ENCODE data around the gene OR10A2. TPM values are rescaled to one million over a fixed set of nuclear protein-coding genes. Genes with fewer than 3 reads are reported as not detected.

Gene OR10A2
- under 1 TPM in 1 of 4 donors, not detected in 3; 0.03 TPM for polyA plus RNA-seq
- long read RNA-seq, donor 1: 0 reads
- long read RNA-seq, donor 2: 0 reads
- long read RNA-seq, donor 3: 0 reads
- long read RNA-seq, donor 4: 0 reads
- long read RNA-seq, donor 5: 0 reads
- long read RNA-seq, donor 6: 0 reads
- long read RNA-seq, donor 7: 0 reads
- long read RNA-seq, donor 8: 0 reads
- long read RNA-seq, donor 9: 0 reads
- long read RNA-seq, donor 10: 0 reads

GRCh38 chr11:6862961-6863360 is at the start of gene OR10A2:
TSS of gene OR10A2 (plus strand) at chr11:6863057. CDS start at chr11:6869755, 6,698 bp downstream.
- Histone ChIP-seq H3K9me3 (ENCODE audit: control insufficient read depth in 2 of 2, insufficient read depth in 1 of 2, low read depth in 1 of 2, low read length in 1 of 2) (no peaks in the 10 kb centered on the region), H3K27ac (ENCODE audit: low read depth in 1 of 3, low read length in 2 of 3) (no peak within 1 kb of the TSS), H3K4me3 (ENCODE audit: low read depth in 1 of 3, low read length in 3 of 3) (no peak within 1 kb of the TSS), H3K27me3 (ENCODE audit: control insufficient read depth in 3 of 3, insufficient read depth in 3 of 3, low read length in 3 of 3) (no peaks in the 10 kb centered on the region), H3K36me3 (ENCODE audit: control insufficient read depth in 3 of 3, insufficient read depth in 2 of 3, low read depth in 1 of 3, low read length in 3 of 3) (no peaks in the 10 kb centered on the region), H3K4me1 (ENCODE audit: control insufficient read depth in 3 of 3, insufficient read depth in 2 of 3, low read depth in 1 of 3, low read length in 2 of 3) (no peaks in the 10 kb centered on the region)
- no peak for DNase-seq
- no peak for FAIRE-seq
- WGBS, 3 donors: 54 to 68% (median 65%) methylated on average over 1 of the region's 1 CpG

- Histone ChIP-seq H3K4me3 (ENCODE audit: low read depth in 1 of 3, low read length in 3 of 3) (no peak overlapping the region), H3K27ac (ENCODE audit: low read depth in 1 of 3, low read length in 2 of 3) (no peak overlapping the region), H3K9me3 (ENCODE audit: control insufficient read depth in 2 of 2, insufficient read depth in 1 of 2, low read depth in 1 of 2, low read length in 1 of 2) (peaks cover 0 to 5% of the 10 kb centered on the region in 2 donors), H3K4me1 (ENCODE audit: control insufficient read depth in 3 of 3, insufficient read depth in 2 of 3, low read depth in 1 of 3, low read length in 2 of 3) (no peaks in the 10 kb centered on the region), H3K27me3 (ENCODE audit: control insufficient read depth in 3 of 3, insufficient read depth in 3 of 3, low read length in 3 of 3) (peaks cover 0 to 1% (median 0%) of the 10 kb centered on the region in 3 donors), H3K36me3 (ENCODE audit: control insufficient read depth in 3 of 3, insufficient read depth in 2 of 3, low read depth in 1 of 3, low read length in 3 of 3) (no peaks in the 10 kb centered on the region)
- 68 to 81% (median 71%) methylated on average over 2 of the region's 2 CpGs for WGBS, 3 donors
- DNase-seq (no peak), FAIRE-seq (no peak)
Measured at GRCh38 chr11:6813656-6814055, 49.2 kb upstream of the OR10A2 start.

- Histone ChIP-seq H3K4me1 (ENCODE audit: control insufficient read depth in 3 of 3, insufficient read depth in 2 of 3, low read depth in 1 of 3, low read length in 2 of 3) (no peaks in the 10 kb centered on the region), H3K27me3 (ENCODE audit: control insufficient read depth in 3 of 3, insufficient read depth in 3 of 3, low read length in 3 of 3) (peaks cover 0 to 1% (median 0%) of the 10 kb centered on the region in 3 donors), H3K36me3 (ENCODE audit: control insufficient read depth in 3 of 3, insufficient read depth in 2 of 3, low read depth in 1 of 3, low read length in 3 of 3) (no peaks in the 10 kb centered on the region), H3K9me3 (ENCODE audit: control insufficient read depth in 2 of 2, insufficient read depth in 1 of 2, low read depth in 1 of 2, low read length in 1 of 2) (peaks cover 0 to 8% of the 10 kb centered on the region in 2 donors), H3K4me3 (ENCODE audit: low read depth in 1 of 3, low read length in 3 of 3) (no peak overlapping the region), H3K27ac (ENCODE audit: low read depth in 1 of 3, low read length in 2 of 3) (no peak overlapping the region)
- FAIRE-seq: no peak
- 32 to 67% (median 63%) methylated on average over 1 of the region's 1 CpG for WGBS, 3 donors
- DNase-seq: no peak
Measured at GRCh38 chr11:6817694-6818093, 45.2 kb upstream of the OR10A2 start.

- DNase-seq: no peak
- Histone ChIP-seq H3K27me3 (ENCODE audit: control insufficient read depth in 3 of 3, insufficient read depth in 3 of 3, low read length in 3 of 3) (no peaks in the 10 kb centered on the region), H3K4me3 (ENCODE audit: low read depth in 1 of 3, low read length in 3 of 3) (no peak overlapping the region), H3K9me3 (ENCODE audit: control insufficient read depth in 2 of 2, insufficient read depth in 1 of 2, low read depth in 1 of 2, low read length in 1 of 2) (peaks cover 0 to 8% of the 10 kb centered on the region in 2 donors), H3K27ac (ENCODE audit: low read depth in 1 of 3, low read length in 2 of 3) (no peak overlapping the region), H3K4me1 (ENCODE audit: control insufficient read depth in 3 of 3, insufficient read depth in 2 of 3, low read depth in 1 of 3, low read length in 2 of 3) (no peaks in the 10 kb centered on the region), H3K36me3 (ENCODE audit: control insufficient read depth in 3 of 3, insufficient read depth in 2 of 3, low read depth in 1 of 3, low read length in 3 of 3) (no peaks in the 10 kb centered on the region)
- 86 to 92% (median 90%) methylated on average over 5 of the region's 5 CpGs for WGBS, 3 donors
- FAIRE-seq: no peak
Measured at GRCh38 chr11:6818967-6819366, 43.9 kb upstream of the OR10A2 start.

- 55 to 75% (median 69%) methylated on average over 5 of the region's 5 CpGs for WGBS, 3 donors
- Histone ChIP-seq H3K9me3 (ENCODE audit: control insufficient read depth in 2 of 2, insufficient read depth in 1 of 2, low read depth in 1 of 2, low read length in 1 of 2) (no peaks in the 10 kb centered on the region), H3K4me3 (ENCODE audit: low read depth in 1 of 3, low read length in 3 of 3) (no peak overlapping the region), H3K27ac (ENCODE audit: low read depth in 1 of 3, low read length in 2 of 3) (no peak overlapping the region), H3K36me3 (ENCODE audit: control insufficient read depth in 3 of 3, insufficient read depth in 2 of 3, low read depth in 1 of 3, low read length in 3 of 3) (no peaks in the 10 kb centered on the region), H3K4me1 (ENCODE audit: control insufficient read depth in 3 of 3, insufficient read depth in 2 of 3, low read depth in 1 of 3, low read length in 2 of 3) (no peaks in the 10 kb centered on the region), H3K27me3 (ENCODE audit: control insufficient read depth in 3 of 3, insufficient read depth in 3 of 3, low read length in 3 of 3) (no peaks in the 10 kb centered on the region)
- DNase-seq (no peak), FAIRE-seq (no peak)
Measured at GRCh38 chr11:6824136-6824823, 38.6 kb upstream of the OR10A2 start.

- DNase-seq: no peak
- Histone ChIP-seq H3K27ac (ENCODE audit: low read depth in 1 of 3, low read length in 2 of 3) (no peak overlapping the region), H3K36me3 (ENCODE audit: control insufficient read depth in 3 of 3, insufficient read depth in 2 of 3, low read depth in 1 of 3, low read length in 3 of 3) (no peaks in the 10 kb centered on the region), H3K4me1 (ENCODE audit: control insufficient read depth in 3 of 3, insufficient read depth in 2 of 3, low read depth in 1 of 3, low read length in 2 of 3) (no peaks in the 10 kb centered on the region), H3K4me3 (ENCODE audit: low read depth in 1 of 3, low read length in 3 of 3) (no peak overlapping the region), H3K9me3 (ENCODE audit: control insufficient read depth in 2 of 2, insufficient read depth in 1 of 2, low read depth in 1 of 2, low read length in 1 of 2) (no peaks in the 10 kb centered on the region), H3K27me3 (ENCODE audit: control insufficient read depth in 3 of 3, insufficient read depth in 3 of 3, low read length in 3 of 3) (no peaks in the 10 kb centered on the region)
- 65 to 81% (median 70%) methylated on average over 7 of the region's 7 CpGs for WGBS, 3 donors
- FAIRE-seq: no peak
Measured at GRCh38 chr11:6825231-6825744, 37.6 kb upstream of the OR10A2 start.

- Histone ChIP-seq H3K27me3 (ENCODE audit: control insufficient read depth in 3 of 3, insufficient read depth in 3 of 3, low read length in 3 of 3) (no peaks in the 10 kb centered on the region), H3K27ac (ENCODE audit: low read depth in 1 of 3, low read length in 2 of 3) (no peak overlapping the region), H3K36me3 (ENCODE audit: control insufficient read depth in 3 of 3, insufficient read depth in 2 of 3, low read depth in 1 of 3, low read length in 3 of 3) (no peaks in the 10 kb centered on the region), H3K4me1 (ENCODE audit: control insufficient read depth in 3 of 3, insufficient read depth in 2 of 3, low read depth in 1 of 3, low read length in 2 of 3) (no peaks in the 10 kb centered on the region), H3K9me3 (ENCODE audit: control insufficient read depth in 2 of 2, insufficient read depth in 1 of 2, low read depth in 1 of 2, low read length in 1 of 2) (no peaks in the 10 kb centered on the region), H3K4me3 (ENCODE audit: low read depth in 1 of 3, low read length in 3 of 3) (no peak overlapping the region)
- DNase-seq (no peak), FAIRE-seq (no peak)
- 80 to 91% (median 83%) methylated on average over 1 of the region's 1 CpG for WGBS, 3 donors
Measured at GRCh38 chr11:6828103-6828502, 34.8 kb upstream of the OR10A2 start.

GRCh38 chr11:6833356-6833755 is 29.5 kb upstream of the OR10A2 start:
- DNase-seq (no peak), FAIRE-seq (no peak)
- Histone ChIP-seq H3K27me3 (ENCODE audit: control insufficient read depth in 3 of 3, insufficient read depth in 3 of 3, low read length in 3 of 3) (no peaks in the 10 kb centered on the region), H3K4me3 (ENCODE audit: low read depth in 1 of 3, low read length in 3 of 3) (no peak overlapping the region), H3K9me3 (ENCODE audit: control insufficient read depth in 2 of 2, insufficient read depth in 1 of 2, low read depth in 1 of 2, low read length in 1 of 2) (no peaks in the 10 kb centered on the region), H3K4me1 (ENCODE audit: control insufficient read depth in 3 of 3, insufficient read depth in 2 of 3, low read depth in 1 of 3, low read length in 2 of 3) (no peaks in the 10 kb centered on the region), H3K36me3 (ENCODE audit: control insufficient read depth in 3 of 3, insufficient read depth in 2 of 3, low read depth in 1 of 3, low read length in 3 of 3) (no peaks in the 10 kb centered on the region), H3K27ac (ENCODE audit: low read depth in 1 of 3, low read length in 2 of 3) (no peak overlapping the region)
- WGBS, 3 donors: 75 to 85% (median 80%) methylated on average over 6 of the region's 6 CpGs

Data from small intestine (tissue), 16 donors.